Measurements from ENCODE around the gene MYOCD.

GRCh38 chr17:12622726-12623125, 43.0 kb upstream of the MYOCD start:
- no peak for TF ChIP-seq CTCF (IDR thresholded peaks at IDR 0.05)
- TF ChIP-seq POLR2A (IDR thresholded peaks at IDR 0.05) = no peak
